GM21423 (cell line): Measurements from ENCODE around the gene OLFML1.

Experiments used
- ATAC-seq: cut with Tn5 transposase; IDR thresholded peaks from one replicate; pipeline ENCODE4 v1.9.1; 2021; ENCODE audit warnings: mild to moderate bottlenecking, moderate library complexity; ENCODE audit not compliant: unreplicated experiment

Gene OLFML1

DNA sequence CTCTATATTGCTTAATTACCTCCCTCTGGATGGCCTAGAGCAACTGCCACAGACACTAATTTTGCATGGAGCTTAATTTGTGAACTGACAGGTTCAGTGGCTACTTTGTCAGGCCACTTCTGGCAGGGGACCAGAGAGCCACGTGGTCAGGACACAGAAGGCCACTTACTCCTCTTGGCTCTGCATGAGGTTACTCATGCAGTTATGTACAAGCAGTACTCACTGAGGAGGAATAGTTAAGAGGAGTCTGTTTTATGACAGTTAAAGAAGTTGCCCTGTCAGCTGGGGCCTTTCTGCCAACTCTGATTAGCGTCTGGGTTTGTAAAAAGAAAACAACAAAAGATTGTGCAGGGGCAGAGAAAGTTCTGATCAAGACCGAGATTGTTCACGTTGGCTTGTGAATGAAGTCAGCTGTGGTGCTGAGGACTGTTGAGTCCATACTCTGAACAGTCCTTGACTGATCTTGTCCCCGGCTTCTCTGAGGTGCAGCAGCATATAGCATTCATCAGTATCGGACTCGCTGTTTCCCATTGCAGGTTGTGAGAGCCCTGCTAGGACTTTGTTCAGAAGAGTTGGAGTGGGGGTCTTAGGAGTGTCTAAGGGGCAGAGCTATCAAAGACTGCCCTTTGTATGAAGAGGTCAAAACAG is 69.9 kb downstream of the OLFML1 start:
- ATAC-seq, result no peak

DNA sequence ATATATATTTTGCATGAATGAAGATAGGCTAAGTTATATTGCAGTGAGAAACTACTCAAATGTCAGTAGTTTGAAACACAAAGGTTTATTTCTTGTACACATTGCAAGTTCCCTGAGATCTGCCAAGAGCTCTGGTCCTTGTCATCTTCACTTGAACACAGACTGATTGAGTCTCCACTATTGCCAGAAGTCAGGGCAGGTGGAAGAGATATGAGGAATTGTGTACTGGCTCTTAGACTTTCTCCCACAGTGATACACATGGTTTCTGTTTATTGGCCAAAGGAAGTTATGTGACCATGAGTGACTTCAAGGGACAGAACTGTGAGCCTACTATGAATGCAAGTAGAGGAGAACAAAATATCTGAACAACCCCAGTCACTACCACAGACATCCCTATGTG is 72.7 kb downstream of the OLFML1 start:
- ATAC-seq, result no peak

DNA sequence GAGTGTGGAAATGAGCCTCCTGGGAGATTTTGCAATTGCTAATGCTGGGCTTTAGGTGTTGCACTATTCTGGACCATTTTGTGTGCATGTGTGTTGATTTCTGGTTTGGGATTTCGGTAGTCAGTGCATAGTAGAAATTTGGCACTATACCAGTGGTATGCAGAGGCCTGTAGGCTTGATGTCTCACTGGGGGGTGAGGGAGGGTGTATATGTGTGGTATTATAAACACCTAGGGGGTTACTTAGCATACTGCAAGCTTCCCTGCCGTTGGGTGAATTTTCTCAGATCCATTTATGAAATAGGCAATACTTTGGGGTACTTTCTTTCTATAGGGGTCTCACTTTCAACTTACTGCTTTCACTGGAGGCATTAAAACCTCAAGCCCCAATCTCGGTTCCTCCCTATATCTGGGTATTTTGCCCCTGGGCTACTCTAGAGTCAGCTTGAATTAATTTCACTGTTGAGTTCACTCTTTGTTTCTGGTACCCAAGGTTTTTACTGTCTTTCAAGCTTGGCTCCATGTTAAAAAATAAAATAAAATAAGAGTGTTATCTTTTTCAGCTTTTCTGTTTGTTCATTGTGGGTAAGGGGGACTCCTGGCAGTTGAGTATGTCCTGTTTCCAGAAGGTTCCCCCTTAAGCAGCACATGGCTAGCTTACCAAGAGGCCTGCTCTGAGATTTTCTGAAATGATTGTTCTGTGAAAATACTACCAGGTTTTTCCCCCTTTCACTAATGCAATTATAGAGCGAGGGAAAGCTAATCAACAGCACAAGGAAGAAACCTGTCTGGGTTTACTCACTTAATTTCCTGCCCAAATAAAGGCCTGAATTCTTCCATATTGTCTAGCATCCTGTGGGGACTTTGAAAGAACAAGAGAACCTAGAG is 74.3 kb downstream of the OLFML1 start:
- ATAC-seq, result no peak
